Measurements from ENCODE around the gene CNTNAP5.

CNTNAP5 gene

GRCh38 chr2:124692216-124692615 is 667.1 kb downstream of the CNTNAP5 start:
- no peaks in the 10 kb centered on the region for H3K79me2 ChIP-seq
- TF ChIP-seq, protein P1, sequence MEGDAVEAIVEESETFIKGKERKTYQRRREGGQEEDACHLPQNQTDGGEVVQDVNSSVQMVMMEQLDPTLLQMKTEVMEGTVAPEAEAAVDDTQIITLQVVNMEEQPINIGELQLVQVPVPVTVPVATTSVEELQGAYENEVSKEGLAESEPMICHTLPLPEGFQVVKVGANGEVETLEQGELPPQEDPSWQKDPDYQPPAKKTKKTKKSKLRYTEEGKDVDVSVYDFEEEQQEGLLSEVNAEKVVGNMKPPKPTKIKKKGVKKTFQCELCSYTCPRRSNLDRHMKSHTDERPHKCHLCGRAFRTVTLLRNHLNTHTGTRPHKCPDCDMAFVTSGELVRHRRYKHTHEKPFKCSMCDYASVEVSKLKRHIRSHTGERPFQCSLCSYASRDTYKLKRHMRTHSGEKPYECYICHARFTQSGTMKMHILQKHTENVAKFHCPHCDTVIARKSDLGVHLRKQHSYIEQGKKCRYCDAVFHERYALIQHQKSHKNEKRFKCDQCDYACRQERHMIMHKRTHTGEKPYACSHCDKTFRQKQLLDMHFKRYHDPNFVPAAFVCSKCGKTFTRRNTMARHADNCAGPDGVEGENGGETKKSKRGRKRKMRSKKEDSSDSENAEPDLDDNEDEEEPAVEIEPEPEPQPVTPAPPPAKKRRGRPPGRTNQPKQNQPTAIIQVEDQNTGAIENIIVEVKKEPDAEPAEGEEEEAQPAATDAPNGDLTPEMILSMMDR (IDR thresholded peaks at IDR 0.05) = no peak

DNA sequence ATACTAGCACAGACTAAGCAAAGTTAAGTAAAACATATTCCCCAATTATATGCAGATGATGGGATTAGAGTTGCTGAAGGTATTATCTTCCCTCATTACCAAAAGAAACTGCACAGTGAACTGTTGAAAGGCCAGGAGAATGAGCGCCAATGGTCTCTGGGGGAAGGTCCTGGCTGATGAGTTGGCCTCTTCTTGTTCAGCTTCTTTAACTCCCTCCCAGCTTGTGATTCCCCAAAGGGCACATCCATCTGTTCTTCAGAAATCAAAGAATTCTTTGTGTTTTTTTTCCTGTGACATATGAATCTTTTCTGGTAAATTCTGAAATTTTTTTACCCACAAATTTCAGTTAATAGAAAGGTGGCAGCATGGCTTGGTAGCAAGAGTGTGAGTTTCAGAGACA is 667.6 kb downstream of the CNTNAP5 start:
- TF ChIP-seq, protein P1 (IDR thresholded peaks at IDR 0.05) = no peak
- H3K9me3 ChIP-seq (ENCODE audit: control insufficient read depth, low read length) = peaks cover 2% of the 10 kb centered on the region
- no peak overlapping the region for H3K4me2 ChIP-seq (ENCODE audit: low read length)
- H3K9ac ChIP-seq = no peak overlapping the region
- H3K36me3 ChIP-seq (ENCODE audit: control insufficient read depth, insufficient read depth, low read length) = no peaks in the 10 kb centered on the region
- no peak overlapping the region for H2AFZ ChIP-seq
- H3K27me3 ChIP-seq (ENCODE audit: control insufficient read depth, insufficient read depth, low read length) = no peaks in the 10 kb centered on the region
- H3K4me3 ChIP-seq (ENCODE audit: low read depth, low read length) = no peak overlapping the region
- no peak overlapping the region for H3K27ac ChIP-seq
- no peaks in the 10 kb centered on the region for H3K79me2 ChIP-seq
- no peaks in the 10 kb centered on the region for H3K4me1 ChIP-seq

More at GRCh38 chr2:124692216-124692615, 667.1 kb downstream of the CNTNAP5 start:
- Histone ChIP-seq H3K27me3 (ENCODE audit: control insufficient read depth, insufficient read depth, low read length) (no peaks in the 10 kb centered on the region), H3K36me3 (ENCODE audit: control insufficient read depth, insufficient read depth, low read length) (no peaks in the 10 kb centered on the region), H3K4me1 (no peaks in the 10 kb centered on the region), H3K4me2 (ENCODE audit: low read length) (no peak overlapping the region), H3K9ac (no peak overlapping the region), H3K4me3 (ENCODE audit: low read depth, low read length) (no peak overlapping the region), H2AFZ (no peak overlapping the region), H3K9me3 (ENCODE audit: control insufficient read depth, low read length) (peaks cover 2% of the 10 kb centered on the region), H3K27ac (no peak overlapping the region)

GRCh38 chr2:124693156-124693555 is 668.1 kb downstream of the CNTNAP5 start:
- H3K9me3 ChIP-seq (ENCODE audit: control insufficient read depth, low read length) = peaks cover 2% of the 10 kb centered on the region
- H3K36me3 ChIP-seq (ENCODE audit: control insufficient read depth, insufficient read depth, low read length) = no peaks in the 10 kb centered on the region
- H3K79me2 ChIP-seq = no peaks in the 10 kb centered on the region
- no peak overlapping the region for H3K4me2 ChIP-seq (ENCODE audit: low read length)
- H3K27ac ChIP-seq = no peak overlapping the region
- no peaks in the 10 kb centered on the region for H3K27me3 ChIP-seq (ENCODE audit: control insufficient read depth, insufficient read depth, low read length)
- no peak overlapping the region for H3K9ac ChIP-seq
- H3K4me3 ChIP-seq (ENCODE audit: low read depth, low read length) = no peak overlapping the region
- H3K4me1 ChIP-seq = no peaks in the 10 kb centered on the region
- no peak overlapping the region for H2AFZ ChIP-seq
- TF ChIP-seq, protein P1 (IDR thresholded peaks at IDR 0.05) = no peak

DNA sequence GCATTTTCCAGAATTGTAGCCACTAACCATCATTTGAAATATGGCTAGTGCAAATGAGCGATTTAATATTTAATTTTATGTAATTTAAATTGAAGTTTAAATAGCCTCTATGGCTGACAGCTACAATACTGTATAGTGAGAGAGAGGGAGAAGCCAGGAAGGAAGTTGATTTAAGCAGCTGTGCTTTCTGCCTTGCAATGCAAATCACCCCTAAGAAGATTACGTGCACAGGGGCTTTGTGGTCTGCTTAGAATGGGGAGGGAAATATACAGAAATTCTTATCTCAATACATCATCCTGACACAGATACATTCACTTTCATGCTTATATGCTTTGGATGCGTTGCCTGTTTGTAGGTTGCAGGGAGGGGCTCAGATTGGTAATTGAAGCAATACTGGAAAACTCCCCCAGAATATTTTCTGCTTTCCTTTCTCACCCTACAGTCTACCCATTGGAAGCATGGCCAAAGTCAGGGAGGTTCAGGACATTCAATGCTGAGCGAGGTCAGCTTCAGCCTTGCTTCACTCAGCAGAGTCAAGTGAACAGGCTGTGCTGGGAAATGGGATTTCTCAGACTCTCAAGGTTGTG is 674.0 kb downstream of the CNTNAP5 start:
- no peaks in the 10 kb centered on the region for H3K79me2 ChIP-seq
- H2AFZ ChIP-seq = no peak overlapping the region
- no peak overlapping the region for H3K4me2 ChIP-seq (ENCODE audit: low read length)
- H3K9ac ChIP-seq = no peak overlapping the region
- no peaks in the 10 kb centered on the region for H3K27me3 ChIP-seq (ENCODE audit: control insufficient read depth, insufficient read depth, low read length)
- no peak overlapping the region for H3K4me3 ChIP-seq (ENCODE audit: low read depth, low read length)
- TF ChIP-seq, protein P1 (IDR thresholded peaks at IDR 0.05) = no peak
- no peak overlapping the region for H3K27ac ChIP-seq
- H3K9me3 ChIP-seq (ENCODE audit: control insufficient read depth, low read length) = no peaks in the 10 kb centered on the region
- no peaks in the 10 kb centered on the region for H3K4me1 ChIP-seq
- H3K36me3 ChIP-seq (ENCODE audit: control insufficient read depth, insufficient read depth, low read length) = no peaks in the 10 kb centered on the region

DNA sequence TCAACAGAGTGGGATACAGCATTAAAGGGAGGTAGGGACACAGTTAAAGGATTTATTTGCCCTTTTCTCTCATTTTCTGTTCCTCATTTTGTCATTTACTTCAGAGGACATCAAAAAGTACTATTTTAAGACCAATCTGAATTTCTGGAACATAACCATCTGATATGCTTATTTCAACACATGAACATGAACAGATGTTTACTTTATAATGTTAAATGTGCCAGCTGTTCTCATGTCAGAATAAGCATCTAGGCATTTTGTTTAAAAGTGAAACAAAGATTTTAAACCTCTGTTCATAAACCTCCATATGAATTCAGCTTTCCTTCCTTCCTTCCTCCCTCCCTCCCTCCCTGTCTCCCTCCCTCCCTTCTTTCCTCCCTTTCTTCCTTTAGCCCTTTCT is 677.7 kb downstream of the CNTNAP5 start:
- Histone ChIP-seq H2AFZ (no peak overlapping the region), H3K27ac (no peak overlapping the region), H3K36me3 (ENCODE audit: control insufficient read depth, insufficient read depth, low read length) (no peaks in the 10 kb centered on the region), H3K9me3 (ENCODE audit: control insufficient read depth, low read length) (no peaks in the 10 kb centered on the region), H3K27me3 (ENCODE audit: control insufficient read depth, insufficient read depth, low read length) (no peaks in the 10 kb centered on the region), H3K4me2 (ENCODE audit: low read length) (no peak overlapping the region), H3K9ac (no peak overlapping the region), H3K79me2 (no peaks in the 10 kb centered on the region), H3K4me1 (no peaks in the 10 kb centered on the region), H3K4me3 (ENCODE audit: low read depth, low read length) (no peak overlapping the region)
- TF ChIP-seq, protein P1 (IDR thresholded peaks at IDR 0.05) = no peak
